Body of pancreas (tissue), 4 donors: Measurements from ENCODE around the gene NRIP1.

ENCODE experiments used
- CTCF ChIP-seq, 7 experiments: fragments of 450-650 bp in 4 of 7; fragments of 200-600 bp in 3 of 7; sonication (generic) in 3 of 7; IDR thresholded peaks; one replicate each; pipeline ENCODE4 v1.5.1; 2016 to 2019; ENCODE audit warnings: antibody characterized with exemption in 7 of 7
- POLR2A ChIP-seq, 3 donors: fragments of 450-650 bp; IDR thresholded peaks; one replicate each; pipeline ENCODE4 v1.6.1; 2016; ENCODE audit warnings: antibody characterized with exemption in 3 of 3, mild to moderate bottlenecking in 2 of 3

GRCh38 chr21:14955936-14956520 lies 108.8 kb downstream of the NRIP1 start:
- TF ChIP-seq CTCF (IDR thresholded peaks at IDR 0.05): no peak
- TF ChIP-seq POLR2A (IDR thresholded peaks at IDR 0.05): no peak
